Neural cell (in vitro differentiated cells): Measurements from ENCODE around the gene FYCO1. TPM values are rescaled to one million over a fixed set of nuclear protein-coding genes. Genes with fewer than 3 reads are reported as not detected.

Source experiments
- H2AFZ ChIP-seq: fragments of 200-600, 300-800 bp; sonication (generic), shearing (Covaris generic); 2 replicates; pipeline ENCODE4 v1.6.0; 2014; ENCODE audit warnings: low read depth, mild to moderate bottlenecking, antibody characterized with exemption, low read length, moderate library complexity
- H3F3A ChIP-seq: fragments of 200-600 bp; shearing (Covaris generic); 2 replicates; pipeline ENCODE4 v1.6.1; 2016; ENCODE audit warnings: mild to moderate bottlenecking, moderate library complexity, mixed read lengths, antibody characterized with exemption, low read length; ENCODE audit not compliant: insufficient read depth, poor library complexity, severe bottlenecking
- H3K27ac ChIP-seq: fragments of 200-600, 300-800 bp; sonication (generic), shearing (Covaris generic); 2 replicates; pipeline ENCODE4 v1.5.1; 2014; ENCODE audit warnings: mild to moderate bottlenecking, low read length, moderate library complexity
- H3K27me3 ChIP-seq: fragments of 300-800, 200-600 bp; sonication (generic), shearing (Covaris generic); 2 replicates; pipeline ENCODE4 v1.6.0; 2014; ENCODE audit warnings: mild to moderate bottlenecking, low read depth, low read length, moderate library complexity; ENCODE audit not compliant: insufficient read depth
- H3K36me3 ChIP-seq: fragments of 300-800, 200-600 bp; sonication (generic), shearing (Covaris generic); 2 replicates; pipeline ENCODE4 v1.5.1; 2014; ENCODE audit warnings: mild to moderate bottlenecking, antibody characterized with exemption, low read length, moderate library complexity; ENCODE audit not compliant: insufficient read depth
- H3K4me2 ChIP-seq: fragments of 300-800, 200-600 bp; sonication (generic), shearing (Covaris generic); 2 replicates; pipeline ENCODE4 v1.6.0; 2014; ENCODE audit warnings: mild to moderate bottlenecking, low read length
- H3K4me3 ChIP-seq: fragments of 300-800, 200-600 bp; sonication (generic), shearing (Covaris generic); 2 replicates; pipeline ENCODE4 v1.5.1; 2014; ENCODE audit warnings: mild to moderate bottlenecking, low read length, moderate library complexity
- H3K79me2 ChIP-seq: fragments of 200-600 bp; shearing (Covaris generic); replicated peaks from 2 replicates; pipeline ENCODE4 v1.6.0; 2014; ENCODE audit warnings: mild to moderate bottlenecking, low read length, moderate library complexity; ENCODE audit not compliant: insufficient read depth
- H3K9ac ChIP-seq: fragments of 300-800, 200-600 bp; sonication (generic), shearing (Covaris generic); 2 replicates; pipeline ENCODE4 v1.6.1; 2016; ENCODE audit warnings: mild to moderate bottlenecking, low read length, mixed read lengths
- H3K9me2 ChIP-seq: fragments of 200-600 bp; shearing (Covaris generic); 2 replicates; pipeline ENCODE4 v1.6.1; 2016; ENCODE audit warnings: mild to moderate bottlenecking, low read length, mixed read lengths; ENCODE audit not compliant: insufficient read depth
- H3K9me3 ChIP-seq: fragments of 200-600, 300-800 bp; sonication (generic), shearing (Covaris generic); 2 replicates; pipeline ENCODE4 v1.6.1; 2016; ENCODE audit warnings: mild to moderate bottlenecking, mixed run types, low read length, moderate library complexity, mixed read lengths
- H4K20me1 ChIP-seq: fragments of 200-600 bp; shearing (Covaris generic); 2 replicates; pipeline ENCODE4 v1.6.1; 2016; ENCODE audit warnings: mild to moderate bottlenecking, mixed run types; ENCODE audit not compliant: insufficient read depth
- EP300 ChIP-seq: fragments of 450-650 bp; conservative IDR thresholded peaks from 2 replicates; pipeline ENCODE4 v1.6.1; 2014; ENCODE audit warnings: antibody characterized with exemption, mild to moderate bottlenecking, moderate library complexity; ENCODE audit not compliant: poor library complexity, severe bottlenecking
- EZH2 ChIP-seq: fragments of 200-600, 300-800 bp; shearing (Covaris generic), sonication (generic); IDR thresholded peaks from 2 replicates; pipeline ENCODE4 v1.6.1; 2014; ENCODE audit warnings: antibody characterized with exemption, low read length, borderline replicate concordance, mild to moderate bottlenecking; ENCODE audit not compliant: insufficient read depth, poor library complexity, severe bottlenecking
- MXI1 ChIP-seq: fragments of 450-650 bp; conservative IDR thresholded peaks from 2 replicates; pipeline ENCODE4 v1.6.1; 2014; ENCODE audit warnings: antibody characterized with exemption, mild to moderate bottlenecking; ENCODE audit not compliant: poor library complexity, severe bottlenecking
- POLR2AphosphoS5 ChIP-seq: IDR thresholded peaks from 2 replicates; pipeline ENCODE4 v1.6.1; 2012
- RAD21 ChIP-seq: fragments of 450-650 bp; conservative IDR thresholded peaks from 2 replicates; pipeline ENCODE4 v1.6.1; 2014; ENCODE audit warnings: antibody characterized with exemption, mild to moderate bottlenecking, moderate library complexity
- SMC3 ChIP-seq: fragments of 450-650 bp; conservative IDR thresholded peaks from 2 replicates; pipeline ENCODE4 v1.6.1; 2014; ENCODE audit warnings: antibody characterized with exemption, mild to moderate bottlenecking, moderate library complexity; ENCODE audit not compliant: poor library complexity
- TAF1 ChIP-seq: IDR thresholded peaks from 2 replicates; pipeline ENCODE4 v1.6.1; 2012; ENCODE audit warnings: low read depth
- polyA plus RNA-seq: library from polyadenylated mRNA; depleted of rRNA; stranded (reverse); fragments of >200 nt; gene quantifications from 2 replicates; pipeline ENCODE4 v1.2.3, GENCODE V29; 2014
- TF ChIP-seq, protein P1 (sequence below): IDR thresholded peaks from 2 replicates; pipeline ENCODE4 v1.6.1; 2012; ENCODE audit warnings: borderline replicate concordance
- TF ChIP-seq, protein P2 (sequence below): fragments of 450-650 bp; IDR thresholded peaks from 2 replicates; pipeline ENCODE4 v1.5.1; 2014; ENCODE audit warnings: antibody characterized with exemption, mild to moderate bottlenecking, moderate library complexity; ENCODE audit not compliant: poor library complexity, severe bottlenecking

Gene FYCO1
- polyA plus RNA-seq, 1 donor from 2014 or later: 0.12 TPM

DNA sequence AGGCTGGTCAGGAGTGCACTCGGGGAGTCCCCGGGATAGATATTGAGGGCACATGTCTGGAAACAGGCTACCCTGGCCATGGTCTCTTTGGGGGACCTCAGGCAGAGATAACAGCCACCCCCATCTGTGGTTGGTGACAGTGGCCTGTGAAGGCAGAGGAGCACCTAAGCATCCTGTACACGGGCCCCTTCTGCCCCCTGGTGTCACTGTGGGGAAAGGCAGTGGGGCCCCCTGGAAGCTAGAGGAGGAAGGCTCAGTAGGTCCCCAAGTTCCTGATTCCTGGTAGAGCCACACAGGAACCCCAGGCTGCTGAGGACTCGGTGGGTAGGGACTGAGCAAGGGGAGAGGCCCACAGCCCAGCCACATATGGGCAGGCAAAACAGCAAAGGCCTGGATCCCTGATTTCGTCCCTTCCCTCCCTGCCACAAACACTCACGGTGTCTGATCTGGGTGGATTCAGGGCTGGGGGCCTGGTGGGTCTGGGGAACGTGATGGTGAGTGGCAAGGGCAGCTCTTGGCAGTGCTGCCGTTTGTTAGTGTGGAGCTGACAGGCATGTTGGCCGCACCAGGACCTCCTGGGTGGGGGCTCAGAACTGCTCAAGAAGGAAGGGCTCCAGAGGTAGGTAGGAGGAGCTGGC is 66.5 kb downstream of the FYCO1 start:
- Histone ChIP-seq H3K9me2 (no peaks in the 10 kb centered on the region), H3K36me3 (no peaks in the 10 kb centered on the region), H3K79me2 (no peaks in the 10 kb centered on the region), H3K9me3 (no peaks in the 10 kb centered on the region), H4K20me1 (no peaks in the 10 kb centered on the region), H3F3A (no peaks in the 10 kb centered on the region), H3K4me3 (no peak overlapping the region), H3K9ac (no peak overlapping the region), H3K27ac (no peak overlapping the region), H3K4me2 (no peak overlapping the region), H3K27me3 (no peaks in the 10 kb centered on the region), H2AFZ (no peak overlapping the region)
- no peak for TF ChIP-seq EZH2
- TF ChIP-seq SMC3: peak; percentile 18
- TF ChIP-seq MXI1: no peak
- TF ChIP-seq POLR2AphosphoS5: no peak
- TF ChIP-seq TAF1: no peak
- TF ChIP-seq EP300: no peak
- TF ChIP-seq, protein P1, sequence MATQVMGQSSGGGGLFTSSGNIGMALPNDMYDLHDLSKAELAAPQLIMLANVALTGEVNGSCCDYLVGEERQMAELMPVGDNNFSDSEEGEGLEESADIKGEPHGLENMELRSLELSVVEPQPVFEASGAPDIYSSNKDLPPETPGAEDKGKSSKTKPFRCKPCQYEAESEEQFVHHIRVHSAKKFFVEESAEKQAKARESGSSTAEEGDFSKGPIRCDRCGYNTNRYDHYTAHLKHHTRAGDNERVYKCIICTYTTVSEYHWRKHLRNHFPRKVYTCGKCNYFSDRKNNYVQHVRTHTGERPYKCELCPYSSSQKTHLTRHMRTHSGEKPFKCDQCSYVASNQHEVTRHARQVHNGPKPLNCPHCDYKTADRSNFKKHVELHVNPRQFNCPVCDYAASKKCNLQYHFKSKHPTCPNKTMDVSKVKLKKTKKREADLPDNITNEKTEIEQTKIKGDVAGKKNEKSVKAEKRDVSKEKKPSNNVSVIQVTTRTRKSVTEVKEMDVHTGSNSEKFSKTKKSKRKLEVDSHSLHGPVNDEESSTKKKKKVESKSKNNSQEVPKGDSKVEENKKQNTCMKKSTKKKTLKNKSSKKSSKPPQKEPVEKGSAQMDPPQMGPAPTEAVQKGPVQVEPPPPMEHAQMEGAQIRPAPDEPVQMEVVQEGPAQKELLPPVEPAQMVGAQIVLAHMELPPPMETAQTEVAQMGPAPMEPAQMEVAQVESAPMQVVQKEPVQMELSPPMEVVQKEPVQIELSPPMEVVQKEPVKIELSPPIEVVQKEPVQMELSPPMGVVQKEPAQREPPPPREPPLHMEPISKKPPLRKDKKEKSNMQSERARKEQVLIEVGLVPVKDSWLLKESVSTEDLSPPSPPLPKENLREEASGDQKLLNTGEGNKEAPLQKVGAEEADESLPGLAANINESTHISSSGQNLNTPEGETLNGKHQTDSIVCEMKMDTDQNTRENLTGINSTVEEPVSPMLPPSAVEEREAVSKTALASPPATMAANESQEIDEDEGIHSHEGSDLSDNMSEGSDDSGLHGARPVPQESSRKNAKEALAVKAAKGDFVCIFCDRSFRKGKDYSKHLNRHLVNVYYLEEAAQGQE: no peak
- TF ChIP-seq, protein P2, sequence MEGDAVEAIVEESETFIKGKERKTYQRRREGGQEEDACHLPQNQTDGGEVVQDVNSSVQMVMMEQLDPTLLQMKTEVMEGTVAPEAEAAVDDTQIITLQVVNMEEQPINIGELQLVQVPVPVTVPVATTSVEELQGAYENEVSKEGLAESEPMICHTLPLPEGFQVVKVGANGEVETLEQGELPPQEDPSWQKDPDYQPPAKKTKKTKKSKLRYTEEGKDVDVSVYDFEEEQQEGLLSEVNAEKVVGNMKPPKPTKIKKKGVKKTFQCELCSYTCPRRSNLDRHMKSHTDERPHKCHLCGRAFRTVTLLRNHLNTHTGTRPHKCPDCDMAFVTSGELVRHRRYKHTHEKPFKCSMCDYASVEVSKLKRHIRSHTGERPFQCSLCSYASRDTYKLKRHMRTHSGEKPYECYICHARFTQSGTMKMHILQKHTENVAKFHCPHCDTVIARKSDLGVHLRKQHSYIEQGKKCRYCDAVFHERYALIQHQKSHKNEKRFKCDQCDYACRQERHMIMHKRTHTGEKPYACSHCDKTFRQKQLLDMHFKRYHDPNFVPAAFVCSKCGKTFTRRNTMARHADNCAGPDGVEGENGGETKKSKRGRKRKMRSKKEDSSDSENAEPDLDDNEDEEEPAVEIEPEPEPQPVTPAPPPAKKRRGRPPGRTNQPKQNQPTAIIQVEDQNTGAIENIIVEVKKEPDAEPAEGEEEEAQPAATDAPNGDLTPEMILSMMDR: peak; percentile 39
- TF ChIP-seq RAD21: no peak

DNA sequence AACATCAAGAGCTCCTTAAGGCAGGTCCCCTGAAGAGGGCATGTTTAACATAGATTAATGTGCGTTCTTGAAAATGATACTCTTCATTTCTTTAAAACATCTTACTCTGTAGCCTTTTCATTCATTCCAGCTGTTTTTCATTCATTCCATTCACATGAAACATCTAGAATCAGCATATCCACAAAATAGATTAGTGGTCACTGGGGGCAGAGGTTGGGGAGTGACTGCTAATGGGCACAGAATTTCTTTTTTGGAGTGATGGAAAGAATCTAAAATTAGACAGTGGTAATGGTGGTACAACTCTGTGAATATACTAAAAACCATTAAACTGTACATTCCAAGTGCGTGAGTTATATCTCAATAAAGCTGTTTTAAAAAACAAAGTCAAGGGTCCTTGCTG is 67.7 kb downstream of the FYCO1 start:
- Histone ChIP-seq H3K9ac (no peak overlapping the region), H3K27ac (no peak overlapping the region), H2AFZ (no peak overlapping the region), H3K9me3 (no peaks in the 10 kb centered on the region), H3K36me3 (no peaks in the 10 kb centered on the region), H3K27me3 (no peaks in the 10 kb centered on the region), H3F3A (no peaks in the 10 kb centered on the region), H3K9me2 (no peaks in the 10 kb centered on the region), H3K4me3 (no peak overlapping the region), H3K79me2 (no peaks in the 10 kb centered on the region), H3K4me2 (no peak overlapping the region), H4K20me1 (no peaks in the 10 kb centered on the region)
- TF ChIP-seq, protein P2: no peak
- TF ChIP-seq EP300 (no peak), POLR2AphosphoS5 (no peak)
- TF ChIP-seq, protein P1: no peak
